Motor neuron (in vitro differentiated cells): ENCODE results near the gene MEIOB. TPM values are rescaled to one million over a fixed set of nuclear protein-coding genes. Genes with fewer than 3 reads are reported as not detected.

Source experiments
- ATAC-seq, 8 experiments: fragments of 200-7000 bp; cut with Tn5 transposase; replicated peaks in 6 of 8; 2 replicates each; pipeline ENCODE4 v1.8.0; 2021; ENCODE audit warnings: mild to moderate bottlenecking in 8 of 8, moderate library complexity in 8 of 8
- H3K27ac ChIP-seq, 2 donors: fragments of 250-450 bp; sonication (Bioruptor Pico); 2 replicates each; pipeline ENCODE4 v1.9.0; 2021; ENCODE audit warnings: antibody characterized with exemption in 2 of 2, mild to moderate bottlenecking in 2 of 2, moderate library complexity in 1 of 2
- H3K4me1 ChIP-seq, 2 donors: fragments of 250-450 bp; sonication (Bioruptor Pico); replicated peaks in 1 of 2; 2 replicates each; pipeline ENCODE4 v1.6.1; 2021; ENCODE audit warnings: antibody characterized with exemption in 2 of 2, mild to moderate bottlenecking in 2 of 2, moderate library complexity in 1 of 2
- H3K4me3 ChIP-seq, 5 donors: fragments of 250-450 bp; sonication (Bioruptor Pico); 2 replicates each; pipeline ENCODE4 v1.9.0; 2021; ENCODE audit warnings: antibody characterized with exemption in 5 of 5, mild to moderate bottlenecking in 5 of 5, moderate library complexity in 4 of 5
- WGBS, 10 experiments: fragments of 450-650 bp; shearing (Covaris generic); methylation state at CpG; one replicate each; pipeline ENCODE4 v1.0.0; 2022; 5-methylcytosine and 5-hydroxymethylcytosine counted together
- in situ Hi-C, 9 experiments: fragments of 400-800 bp; cut with MboI; loops; one replicate each; pipeline ENCODE4 v1.15.0; 2021; ENCODE audit warnings: low sequenced_read_pairs in 9 of 9, low pct_unique_long_range_greater_than_20kb in 2 of 9; ENCODE audit not compliant: unreplicated experiment in 9 of 9
- total RNA-seq, 8 experiments: library from RNA; unstranded; fragments of 300-600 nt; gene quantifications; 2 replicates each; pipeline versions ENCODE4 v1.2.3 to v1.2.4, GENCODE V29; 2022

MEIOB gene
- total RNA-seq, 8 experiments from 2014 or later, result 0.05 to 2.8 (median 0.78) TPM; not detected in 1

DNA sequence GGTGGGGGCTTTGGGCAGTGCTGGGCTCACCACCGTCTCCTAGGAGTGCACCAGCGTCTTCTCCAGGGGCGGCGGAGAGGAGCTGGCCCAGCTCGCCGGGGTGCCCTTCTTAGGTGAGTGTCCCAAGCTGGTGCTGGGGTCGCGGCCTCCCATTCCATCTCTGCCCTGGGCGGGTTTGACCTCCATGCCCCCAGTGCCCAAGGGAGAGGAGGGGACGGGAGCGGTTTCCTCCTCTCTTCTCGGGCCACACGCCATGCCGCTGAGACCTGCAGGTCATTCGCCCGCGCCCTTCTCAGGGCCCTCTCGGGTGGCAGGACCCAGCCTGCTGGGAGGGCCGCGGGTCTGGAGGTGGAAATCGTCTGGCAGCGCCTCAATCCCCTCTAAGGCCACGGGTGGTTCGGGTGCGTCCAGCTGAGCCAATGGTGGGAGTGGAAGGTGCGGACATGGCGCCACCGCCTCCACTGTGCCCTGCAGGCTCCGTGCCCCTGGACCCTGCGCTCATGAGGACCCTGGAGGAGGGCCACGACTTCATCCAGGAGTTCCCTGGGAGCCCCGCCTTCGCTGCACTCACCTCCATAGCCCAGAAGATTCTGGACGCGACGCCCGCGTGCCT, 83.8 kb downstream of the MEIOB start:
- Histone ChIP-seq H3K4me3 (no peak overlapping the region), H3K4me1 (peaks cover 7 to 8% of the 10 kb centered on the region in 2 donors), H3K27ac (no peak overlapping the region)
- WGBS, 10 experiments, result 100% methylated on average over 3 to 5 of the region's 38 CpGs; no CpG with 5 or more reads in 8 of the 10 experiments
- in situ Hi-C loops, result no loop called here
- no peak for ATAC-seq

DNA sequence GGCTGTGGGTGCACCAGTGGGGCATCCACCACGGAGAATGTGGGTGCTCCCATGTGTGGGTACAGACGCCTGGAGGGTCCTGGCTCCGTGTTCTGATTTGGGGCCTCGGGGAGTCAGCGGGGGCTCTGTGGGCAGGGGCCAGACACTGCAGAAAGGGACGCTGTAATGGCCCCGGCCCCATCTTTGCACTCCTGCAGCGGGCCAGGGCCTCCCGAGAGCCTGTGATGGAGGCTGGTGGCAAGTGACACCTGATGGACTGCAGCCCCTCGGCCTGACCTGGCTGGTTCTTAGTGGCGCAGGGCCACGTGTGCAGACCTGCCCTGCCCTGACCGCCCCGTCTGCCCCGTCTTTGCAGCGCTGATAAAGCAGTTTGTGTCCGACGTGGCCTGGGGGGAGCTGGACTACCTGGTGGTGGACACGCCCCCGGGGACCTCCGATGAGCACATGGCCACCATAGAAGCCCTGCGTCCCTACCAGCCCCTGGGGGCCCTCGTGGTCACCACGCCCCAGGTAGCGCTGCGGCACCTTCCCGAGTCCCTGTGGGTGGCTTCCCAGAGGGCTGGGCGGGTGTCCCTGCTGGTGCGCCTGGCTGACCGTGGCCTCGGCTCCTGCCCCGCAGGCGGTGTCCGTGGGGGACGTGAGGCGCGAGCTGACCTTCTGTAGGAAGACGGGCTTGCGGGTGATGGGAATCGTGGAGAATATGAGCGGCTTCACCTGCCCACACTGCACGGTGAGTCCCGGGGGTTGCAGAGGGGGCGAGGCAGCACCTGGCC, 84.5 kb downstream of the MEIOB start:
- in situ Hi-C loops, result no loop called here
- Histone ChIP-seq H3K4me1 (peaks cover 7 to 8% of the 10 kb centered on the region in 2 donors), H3K27ac (no peak overlapping the region), H3K4me3 (no peak overlapping the region)
- ATAC-seq, result no peak
- 88 to 98% (median 90%) methylated on average over 2 to 7 of the region's 44 CpGs; no CpG with 5 or more reads in 6 of the 10 experiments for WGBS, 10 experiments

DNA sequence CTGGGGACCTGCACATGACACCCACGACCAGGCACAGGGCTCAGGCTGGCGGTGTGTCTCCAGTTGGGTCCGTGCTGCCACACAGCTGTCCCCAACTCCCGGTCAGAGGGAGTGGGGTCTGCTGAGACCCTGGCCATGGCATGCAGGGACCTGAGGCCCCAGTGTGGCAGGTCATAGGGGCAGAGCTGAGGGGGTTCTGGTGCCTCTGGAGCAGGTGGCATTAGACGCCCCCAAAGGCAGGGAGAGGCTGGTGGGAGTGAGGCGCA, 85.0 kb downstream of the MEIOB start:
- ATAC-seq, result no peak
- no peak overlapping the region for H3K4me3 ChIP-seq
- no peak overlapping the region for H3K27ac ChIP-seq
- WGBS, 10 experiments, result no CpG with 5 or more reads among the region's 6 CpGs
- in situ Hi-C loops, result no loop called here
- H3K4me1 ChIP-seq, result peaks cover 7 to 8% of the 10 kb centered on the region in 2 donors

DNA sequence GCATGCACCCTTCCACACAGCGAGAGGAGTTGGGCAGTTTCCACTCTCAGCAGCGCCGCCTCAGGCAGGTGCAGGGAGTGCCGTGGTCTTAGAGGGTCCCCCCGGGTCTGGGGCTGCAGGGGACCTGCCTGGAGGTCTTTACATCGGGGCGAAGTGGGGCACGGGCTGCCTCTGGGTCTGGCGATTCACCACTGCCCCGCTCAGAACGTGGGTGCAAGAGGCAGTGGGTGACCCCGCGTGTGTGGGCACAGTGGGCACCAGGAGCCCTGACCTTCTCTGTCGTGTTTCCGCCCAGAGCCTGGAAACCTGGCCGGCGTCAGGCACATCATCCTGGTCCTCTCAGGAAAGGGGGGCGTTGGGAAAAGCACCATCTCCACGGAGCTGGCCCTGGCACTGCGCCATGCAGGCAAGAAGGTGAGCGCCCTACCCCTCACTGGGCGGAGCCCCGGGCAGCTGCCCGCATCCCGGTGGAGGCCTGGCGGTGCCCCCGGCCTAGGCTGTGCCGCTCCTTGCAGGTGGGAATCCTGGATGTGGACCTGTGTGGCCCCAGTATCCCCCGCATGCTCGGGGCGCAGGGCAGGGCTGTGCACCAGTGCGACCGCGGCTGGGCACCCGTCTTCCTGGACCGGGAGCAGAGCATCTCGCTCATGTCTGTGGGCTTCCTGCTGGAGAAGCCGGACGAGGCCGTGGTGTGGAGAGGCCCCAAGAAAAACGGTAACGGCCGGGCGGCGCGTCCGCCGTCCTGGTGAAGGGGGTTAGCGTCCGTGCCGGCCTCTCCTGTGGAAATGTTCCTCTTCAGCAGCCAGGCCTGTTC, 85.5 kb downstream of the MEIOB start:
- in situ Hi-C loops, result no loop called here
- Histone ChIP-seq H3K4me1 (peaks cover 7 to 8% of the 10 kb centered on the region in 2 donors), H3K27ac (no peak overlapping the region), H3K4me3 (no peak overlapping the region)
- 93 to 100% (median 100%) methylated on average over 1 to 11 of the region's 51 CpGs; no CpG with 5 or more reads in 5 of the 10 experiments for WGBS, 10 experiments
- no peak for ATAC-seq

DNA sequence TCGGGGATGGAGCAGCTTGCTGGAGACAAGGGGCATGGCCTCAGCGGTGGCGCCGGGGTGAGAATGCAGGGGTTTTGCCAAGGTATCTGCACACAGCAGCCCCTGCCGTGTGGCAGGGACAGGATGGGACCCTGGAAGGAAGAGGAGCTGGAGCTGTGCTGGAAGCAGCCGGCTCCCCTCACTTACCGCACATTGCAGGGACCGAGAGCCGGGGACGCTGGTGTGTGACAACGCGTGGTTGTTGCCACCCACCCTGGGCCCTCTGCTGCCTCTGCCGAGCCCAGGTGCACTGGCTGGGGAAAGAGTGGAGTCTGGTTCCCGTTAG, 86.2 kb downstream of the MEIOB start:
- WGBS, 10 experiments, result 80 to 100% (median 93%) methylated on average over 1 to 9 of the region's 14 CpGs; no CpG with 5 or more reads in 5 of the 10 experiments
- Histone ChIP-seq H3K4me3 (no peak overlapping the region), H3K4me1 (peaks cover 14% of the 10 kb centered on the region in 2 donors), H3K27ac (no peak overlapping the region)
- in situ Hi-C loops, result no loop called here
- no peak for ATAC-seq

DNA sequence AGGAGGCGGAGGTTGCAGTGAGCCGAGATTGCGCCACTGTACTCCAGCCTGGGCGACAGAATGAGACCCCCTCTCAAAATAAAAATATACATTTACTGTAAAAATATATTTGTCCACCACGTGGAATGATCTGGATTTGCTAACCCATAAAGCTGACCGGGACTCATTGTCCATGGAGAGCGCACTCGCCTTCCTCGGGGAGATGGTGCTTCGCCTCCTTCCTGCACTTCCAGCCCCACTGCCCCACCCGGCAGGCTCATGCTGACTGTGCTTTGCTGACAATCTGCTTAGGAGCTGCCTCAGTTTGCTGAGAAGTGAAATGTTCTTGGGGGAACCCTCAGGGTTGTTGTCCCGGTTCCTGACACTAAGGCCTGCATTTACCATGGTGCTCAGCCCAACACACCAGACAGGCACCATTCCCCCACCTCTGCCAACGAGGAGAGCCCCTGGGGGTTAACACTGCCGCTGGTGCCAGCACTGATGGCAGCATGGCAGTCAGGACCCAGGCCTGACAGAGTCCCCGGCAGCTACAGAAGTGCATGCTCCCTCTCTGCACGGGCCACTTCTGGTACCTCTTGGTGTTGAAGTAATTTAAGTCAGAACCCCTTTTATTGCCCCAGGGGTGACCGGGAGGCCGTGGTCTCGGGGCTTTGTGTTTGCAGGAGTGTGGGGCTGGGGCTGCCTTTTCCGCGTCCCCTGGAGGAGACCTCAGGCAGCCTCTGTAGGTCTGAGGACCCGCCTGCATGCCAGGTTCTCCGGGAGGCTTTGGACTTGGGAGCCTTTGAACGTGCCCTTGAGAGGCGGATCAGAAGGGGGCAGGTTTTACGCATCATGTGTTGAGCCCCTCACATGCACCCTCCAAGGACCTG, 86.8 kb downstream of the MEIOB start:
- H3K4me3 ChIP-seq, result no peak overlapping the region
- no peak for ATAC-seq
- 50 to 97% (median 81%) methylated on average over 2 to 16 of the region's 26 CpGs; no CpG with 5 or more reads in 3 of the 10 experiments for WGBS, 10 experiments
- no peak overlapping the region for H3K27ac ChIP-seq
- peaks cover 15% of the 10 kb centered on the region in 2 donors for H3K4me1 ChIP-seq
- in situ Hi-C loops, result no loop called here

Other genes with a start within 250 kb of the MEIOB start
- gene JPT2, start 193.9 kb downstream of the MEIOB start, total RNA-seq, result 10 to 100 TPM; 19.3 to 96.7 (median 34.8) TPM
- 10 to 100 TPM; 22.1 to 99.5 (median 55.4) TPM for gene MAPK8IP3, start 166.0 kb downstream of the MEIOB start, total RNA-seq
- gene NME3, start 100.6 kb downstream of the MEIOB start, total RNA-seq, result 10 to 100 TPM; 41.7 to 59.9 (median 43.5) TPM
- gene EME2, start 99.4 kb downstream of the MEIOB start, total RNA-seq, result 10 to 100 TPM in 2 of 8 experiments, 1 to 10 TPM in 6; 4.6 to 21.1 (median 6.4) TPM
- 100 to 1,000 TPM in 3 of 8 experiments, 10 to 100 TPM in 5; 68.4 to 150 (median 87.1) TPM for gene MRPS34, start 99.0 kb downstream of the MEIOB start, total RNA-seq
- gene SPSB3, start 89.6 kb downstream of the MEIOB start, total RNA-seq, result 10 to 100 TPM; 15.0 to 73.8 (median 36.0) TPM
- gene NUBP2, start 89.2 kb downstream of the MEIOB start, total RNA-seq, result 10 to 100 TPM; 53.7 to 89.6 (median 67.6) TPM
- 1 to 10 TPM in 2 of 8 experiments, under 1 TPM in 6; 0.25 to 1.1 (median 0.68) TPM for gene IGFALS, start 78.5 kb downstream of the MEIOB start, total RNA-seq
- gene HAGH, start 45.3 kb downstream of the MEIOB start, total RNA-seq, result 10 to 100 TPM; 27.8 to 67.6 (median 38.9) TPM
- gene FAHD1, start 45.0 kb downstream of the MEIOB start, total RNA-seq, result 10 to 100 TPM; 25.1 to 62.0 (median 30.8) TPM
- 1 to 10 TPM in 1 of 8 experiments, under 1 TPM in 1, not detected in 6; 0.25 to 1.1 TPM for gene HS3ST6, start 46.3 kb upstream of the MEIOB start, total RNA-seq
- 10 to 100 TPM in 2 of 8 experiments, 1 to 10 TPM in 6; 2.8 to 18.1 (median 6.3) TPM for gene MSRB1, start 71.0 kb upstream of the MEIOB start, total RNA-seq
- gene RPL3L, start 82.5 kb upstream of the MEIOB start, total RNA-seq, result 1 to 10 TPM in 1 of 8 experiments, under 1 TPM in 6, not detected in 1; 0.08 to 1.4 (median 0.22) TPM
- gene NDUFB10, start 87.4 kb upstream of the MEIOB start, total RNA-seq, result 100 to 1,000 TPM; 153 to 255 (median 183) TPM
- gene RPS2, start 92.7 kb upstream of the MEIOB start, total RNA-seq, result 1,000 to 10,000 TPM; 1,718 to 3,761 (median 2,257) TPM
- gene RNF151, start 94.7 kb upstream of the MEIOB start, total RNA-seq, result under 1 TPM in 1 of 8 experiments, not detected in 7; 0.16 TPM
- gene TBL3, start 99.9 kb upstream of the MEIOB start, total RNA-seq, result 10 to 100 TPM; 18.4 to 55.5 (median 31.7) TPM
- under 1 TPM in 4 of 8 experiments, not detected in 4; 0.21 to 0.73 (median 0.26) TPM for gene NOXO1, start 109.3 kb upstream of the MEIOB start, total RNA-seq
- gene GFER, start 112.0 kb upstream of the MEIOB start, total RNA-seq, result 10 to 100 TPM; 14.4 to 37.3 (median 25.2) TPM
- 10 to 100 TPM in 5 of 8 experiments, 1 to 10 TPM in 2, under 1 TPM in 1; 0.36 to 54.5 (median 18.2) TPM for gene SYNGR3, start 117.8 kb upstream of the MEIOB start, total RNA-seq
- gene ZNF598, start 137.7 kb upstream of the MEIOB start, total RNA-seq, result 10 to 100 TPM; 17.6 to 49.1 (median 27.6) TPM
- gene NPW, start 147.6 kb upstream of the MEIOB start, total RNA-seq, result 1 to 10 TPM in 2 of 8 experiments, under 1 TPM in 3, not detected in 3; 0.27 to 1.7 (median 0.92) TPM
- gene NHERF2, start 154.7 kb upstream of the MEIOB start, total RNA-seq, result 10 to 100 TPM in 4 of 8 experiments, 1 to 10 TPM in 4; 1.2 to 27.4 (median 7.8) TPM
- 10 to 100 TPM; 13.0 to 28.3 (median 18.8) TPM for gene NTHL1, start 175.7 kb upstream of the MEIOB start, total RNA-seq
- 100 to 1,000 TPM in 1 of 8 experiments, 10 to 100 TPM in 7; 28.1 to 102 (median 53.2) TPM for gene TSC2, start 175.8 kb upstream of the MEIOB start, total RNA-seq